Gastrocnemius medialis (tissue), 4 donors: ENCODE results near the gene LPAR2.

Experiments
- POLR2A ChIP-seq, 2 donors: fragments of 450-650 bp; IDR thresholded peaks; one replicate each; pipeline ENCODE4 v1.6.1; 2017; ENCODE audit warnings: antibody characterized with exemption in 2 of 2, mild to moderate bottlenecking in 2 of 2, moderate library complexity in 2 of 2
- TF ChIP-seq, protein P1 (sequence below), 5 experiments: fragments of 450-650 bp in 3 of 5; fragments of 200-600 bp in 2 of 5; sonication (generic) in 2 of 5; IDR thresholded peaks in 4 of 5; conservative IDR thresholded peaks in 1 of 5; 1 replicate in 4 of 5; 2 replicates in 1 of 5; pipeline ENCODE4 v1.5.1; 2016 to 2019; ENCODE audit warnings: antibody characterized with exemption in 5 of 5, mild to moderate bottlenecking in 3 of 5, moderate library complexity in 3 of 5

DNA sequence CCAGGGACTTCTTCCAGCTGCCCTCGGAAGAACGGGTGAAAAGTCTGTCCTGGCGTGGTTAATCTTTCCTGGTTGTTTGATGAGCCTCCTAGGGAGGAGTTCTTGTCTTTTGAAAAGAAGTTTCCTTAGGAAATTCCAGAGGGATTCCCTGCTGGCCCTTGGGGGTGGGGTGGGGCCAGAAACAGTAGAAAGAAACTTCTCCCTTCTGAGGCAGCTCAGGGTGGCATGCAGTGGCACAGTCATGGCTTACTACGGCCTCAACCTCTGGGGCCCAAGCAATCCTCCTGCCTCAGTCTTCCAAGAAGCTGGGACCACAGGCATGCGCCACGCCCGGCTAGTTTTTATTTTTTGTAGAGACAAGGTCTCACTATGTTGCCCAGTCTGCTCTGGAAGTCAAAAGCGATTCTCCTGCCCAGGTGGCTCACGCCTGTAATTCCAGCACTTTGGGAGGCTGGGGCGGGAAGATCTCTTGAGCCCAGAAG is 42.1 kb upstream of the LPAR2 start:
- TF ChIP-seq, protein P1, sequence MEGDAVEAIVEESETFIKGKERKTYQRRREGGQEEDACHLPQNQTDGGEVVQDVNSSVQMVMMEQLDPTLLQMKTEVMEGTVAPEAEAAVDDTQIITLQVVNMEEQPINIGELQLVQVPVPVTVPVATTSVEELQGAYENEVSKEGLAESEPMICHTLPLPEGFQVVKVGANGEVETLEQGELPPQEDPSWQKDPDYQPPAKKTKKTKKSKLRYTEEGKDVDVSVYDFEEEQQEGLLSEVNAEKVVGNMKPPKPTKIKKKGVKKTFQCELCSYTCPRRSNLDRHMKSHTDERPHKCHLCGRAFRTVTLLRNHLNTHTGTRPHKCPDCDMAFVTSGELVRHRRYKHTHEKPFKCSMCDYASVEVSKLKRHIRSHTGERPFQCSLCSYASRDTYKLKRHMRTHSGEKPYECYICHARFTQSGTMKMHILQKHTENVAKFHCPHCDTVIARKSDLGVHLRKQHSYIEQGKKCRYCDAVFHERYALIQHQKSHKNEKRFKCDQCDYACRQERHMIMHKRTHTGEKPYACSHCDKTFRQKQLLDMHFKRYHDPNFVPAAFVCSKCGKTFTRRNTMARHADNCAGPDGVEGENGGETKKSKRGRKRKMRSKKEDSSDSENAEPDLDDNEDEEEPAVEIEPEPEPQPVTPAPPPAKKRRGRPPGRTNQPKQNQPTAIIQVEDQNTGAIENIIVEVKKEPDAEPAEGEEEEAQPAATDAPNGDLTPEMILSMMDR (IDR thresholded peaks at IDR 0.05 in 4 of 5, conservative IDR thresholded peaks at IDR 0.05 in 1 of 5) = no peak
- TF ChIP-seq POLR2A (IDR thresholded peaks at IDR 0.05) = no peak
